GM19452 (cell line): ENCODE measurements around the gene HYDIN.
"Not testable (repeated sequence)": the region's sequence is repeated elsewhere in the genome, so short reads cannot be mapped to it uniquely, and the experiment has no call there.

ENCODE experiments used
- ATAC-seq: cut with Tn5 transposase; IDR thresholded peaks from one replicate; pipeline ENCODE4 v1.9.1; 2021; ENCODE audit not compliant: unreplicated experiment

The HYDIN gene

GRCh38 chr16:71226229-71227141 is 4.0 kb downstream of the HYDIN start:
- ATAC-seq, result no peak

- no peak for ATAC-seq
These were observed 5.4 kb downstream of the HYDIN start for GRCh38 chr16:71225145-71225544.

GRCh38 chr16:71218306-71218963 is 12.1 kb downstream of the HYDIN start:
- no peak for ATAC-seq

GRCh38 chr16:71217506-71217905 is 13.0 kb downstream of the HYDIN start:
- no peak for ATAC-seq

GRCh38 chr16:71216714-71217113 is 13.8 kb downstream of the HYDIN start:
- no peak for ATAC-seq

- ATAC-seq, result no peak
These were observed 15.7 kb downstream of the HYDIN start for GRCh38 chr16:71214746-71215381.

GRCh38 chr16:71205482-71206131 is 24.9 kb downstream of the HYDIN start:
- ATAC-seq, result no peak

GRCh38 chr16:71203631-71204030 is 26.9 kb downstream of the HYDIN start:
- no peak for ATAC-seq

GRCh38 chr16:71201556-71201955 is 29.0 kb downstream of the HYDIN start:
- no peak for ATAC-seq

GRCh38 chr16:71201054-71201453 is 29.5 kb downstream of the HYDIN start:
- no peak for ATAC-seq

GRCh38 chr16:71198408-71198807 is 32.1 kb downstream of the HYDIN start:
- no peak for ATAC-seq

- no peak for ATAC-seq
These were observed 38.1 kb downstream of the HYDIN start for GRCh38 chr16:71192387-71192786.

GRCh38 chr16:71188956-71189712 is 41.4 kb downstream of the HYDIN start:
- ATAC-seq, result no peak

GRCh38 chr16:71185347-71185746 is 45.2 kb downstream of the HYDIN start:
- no peak for ATAC-seq

GRCh38 chr16:71179569-71179968 is 51.0 kb downstream of the HYDIN start:
- ATAC-seq, result no peak

- ATAC-seq, result no peak
These were observed 57.9 kb downstream of the HYDIN start for GRCh38 chr16:71172481-71173207.

- ATAC-seq, result not testable (repeated sequence)
These were observed 69.5 kb downstream of the HYDIN start for GRCh38 chr16:71161007-71161406.

- ATAC-seq, result not testable (repeated sequence)
These were observed 73.2 kb downstream of the HYDIN start for GRCh38 chr16:71157278-71157677.

- ATAC-seq, result not testable (repeated sequence)
These were observed 77.2 kb downstream of the HYDIN start for GRCh38 chr16:71153329-71153728.

- ATAC-seq, result not testable (repeated sequence)
These were observed 78.9 kb downstream of the HYDIN start for GRCh38 chr16:71151654-71152053.
